ENCODE data around the gene TIMM22.

The TIMM22 gene

DNA sequence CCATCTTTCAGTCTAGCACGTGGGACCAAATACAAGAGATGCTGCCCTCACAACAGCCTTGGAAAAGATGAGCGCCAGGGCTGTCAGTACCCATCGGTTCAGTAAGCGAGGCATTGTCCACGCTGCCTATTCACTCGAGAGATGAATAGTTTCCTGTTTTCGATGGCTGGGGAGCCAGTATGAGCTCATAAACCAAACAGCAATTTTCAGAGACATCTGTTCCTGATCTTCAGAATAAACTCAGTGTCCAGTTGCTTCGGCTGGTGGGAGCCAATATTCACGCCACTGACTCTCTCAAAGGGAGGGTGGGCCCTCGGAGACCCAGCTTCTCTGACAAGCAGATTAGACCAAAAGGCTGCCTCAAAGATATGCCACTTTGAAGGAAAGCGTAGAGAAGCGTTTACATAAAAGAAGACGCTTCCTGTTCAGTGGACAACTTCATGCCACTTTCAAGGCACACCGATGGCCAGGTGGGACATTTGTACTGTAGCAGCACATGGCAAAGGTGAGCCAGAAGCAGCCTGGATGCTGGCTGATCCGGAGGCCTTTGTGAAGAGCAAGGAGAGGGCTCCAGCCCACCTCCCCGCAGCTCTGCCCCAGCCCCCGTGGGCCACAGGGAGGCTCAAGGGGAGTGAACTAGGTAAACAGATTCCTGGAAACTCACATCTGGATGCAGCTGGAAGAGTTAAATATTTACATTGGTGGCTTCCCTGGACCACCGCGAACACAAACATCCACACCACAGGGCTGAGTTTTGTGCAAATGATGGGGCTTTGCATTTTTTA, 6.0 kb downstream of the TIMM22 start:
- DNase-seq (ENCODE audit: low read depth) = no peak

DNA sequence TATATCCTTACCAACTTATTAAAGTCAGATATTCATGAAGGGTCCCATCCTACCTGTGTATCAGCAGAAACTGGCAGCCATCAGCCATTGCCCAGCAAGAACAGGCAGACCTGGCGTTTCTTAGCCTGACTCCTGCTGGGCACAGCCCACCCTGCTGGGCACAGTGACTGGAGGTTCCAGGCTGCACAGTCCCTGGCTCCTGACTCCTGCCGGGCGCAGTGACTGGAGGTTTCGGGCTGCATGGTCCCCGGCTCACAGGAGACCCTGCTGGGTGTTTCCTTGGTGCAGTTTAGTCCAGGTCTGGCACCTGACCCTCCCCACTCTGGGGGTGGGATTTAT, 6.7 kb downstream of the TIMM22 start:
- DNase-seq (ENCODE audit: low read depth) = no peak

DNA sequence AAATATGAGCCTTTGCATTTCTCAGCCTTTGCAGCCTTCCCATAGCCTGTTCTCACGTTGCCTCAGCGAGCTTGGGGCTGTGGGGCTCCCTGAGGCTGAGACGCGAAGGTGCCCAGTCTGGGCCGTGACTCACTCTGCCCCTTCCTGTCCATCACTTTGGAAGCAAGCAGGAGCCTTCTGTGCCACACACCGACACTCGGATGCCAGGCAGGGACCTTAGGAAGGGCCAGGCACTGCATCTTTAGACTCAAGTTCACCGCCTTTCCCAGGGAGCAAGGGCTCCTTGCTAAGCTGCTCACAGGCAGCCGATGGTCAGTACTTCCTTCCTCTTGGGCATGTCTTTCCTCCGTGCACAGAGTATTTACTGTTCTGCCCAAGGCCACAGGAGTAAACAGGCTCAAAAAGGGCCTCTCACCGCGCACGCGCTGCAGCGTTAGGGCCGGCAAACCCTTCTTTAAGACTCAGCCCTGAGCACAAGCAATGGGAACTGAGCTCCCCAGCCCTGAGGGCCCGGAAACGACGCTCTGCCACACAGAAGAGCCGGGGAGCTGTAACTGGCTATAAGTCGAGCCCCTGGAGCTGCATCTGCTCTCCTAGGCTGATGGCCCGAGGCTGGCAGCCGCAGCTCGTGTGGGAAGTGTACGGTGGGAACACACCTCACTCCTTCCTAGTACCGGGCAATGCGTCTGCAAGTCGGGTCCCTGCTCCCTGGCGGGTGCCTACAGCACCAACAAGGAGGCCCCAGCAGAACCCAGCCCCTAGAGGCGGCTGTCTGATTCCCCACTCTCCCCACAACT, 7.2 kb downstream of the TIMM22 start:
- no peak for DNase-seq (ENCODE audit: low read depth)

DNA sequence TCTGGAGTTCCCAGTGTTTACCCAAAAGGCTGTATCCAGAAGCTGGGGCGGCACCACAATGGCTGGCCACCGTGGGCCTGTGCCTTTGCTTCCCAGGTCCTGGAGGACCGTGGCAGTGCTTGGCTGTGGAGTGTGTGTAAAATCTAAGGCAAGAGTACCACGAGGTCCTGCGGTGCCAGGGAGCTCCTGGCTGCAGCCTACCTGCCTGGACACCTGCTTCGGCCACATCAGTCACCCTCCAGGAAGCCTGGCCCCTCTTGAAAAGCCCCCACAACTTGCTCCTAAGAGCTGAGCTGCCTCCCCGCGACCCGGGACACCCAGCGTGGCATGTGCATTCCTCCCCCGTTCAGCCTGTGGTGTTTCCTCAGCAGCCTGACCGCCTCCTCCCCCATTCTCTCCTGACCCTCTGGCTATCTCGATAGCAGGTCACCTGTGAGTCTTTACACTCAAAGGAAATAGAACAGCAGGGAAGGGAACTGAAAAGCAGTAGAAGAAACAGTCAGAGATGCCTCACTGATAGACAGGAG, 7.9 kb downstream of the TIMM22 start:
- no peak for DNase-seq (ENCODE audit: low read depth)

DNA sequence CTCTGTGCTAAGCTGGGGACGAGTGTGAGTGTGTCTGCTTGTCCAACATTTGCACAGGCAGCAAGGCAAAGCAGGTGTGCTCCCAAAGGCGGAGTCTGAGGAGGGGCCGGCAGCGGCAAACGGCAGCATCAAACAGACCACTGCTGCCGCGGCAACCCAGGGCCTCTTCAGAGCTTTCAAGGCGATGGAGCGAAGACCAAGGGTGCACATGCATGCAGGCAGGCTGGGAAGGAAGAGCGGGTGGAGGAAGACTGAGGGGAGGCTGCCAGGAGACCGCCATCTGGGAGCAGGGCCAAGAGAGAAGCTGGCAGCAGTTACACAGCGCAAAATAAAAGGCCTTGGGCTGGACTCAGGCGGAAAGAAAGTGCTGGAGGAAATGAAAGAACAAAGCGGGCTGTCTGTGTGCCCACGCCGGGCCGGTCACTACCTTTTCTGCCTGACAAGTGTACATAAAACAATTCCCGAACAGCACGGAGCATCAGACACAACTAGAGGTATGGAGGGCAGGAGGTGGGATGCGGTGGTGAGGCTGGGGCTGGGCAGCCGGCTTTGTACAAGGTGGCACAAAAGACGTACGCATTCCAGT, 8.5 kb downstream of the TIMM22 start:
- DNase-seq (ENCODE audit: low read depth) = no peak

DNA sequence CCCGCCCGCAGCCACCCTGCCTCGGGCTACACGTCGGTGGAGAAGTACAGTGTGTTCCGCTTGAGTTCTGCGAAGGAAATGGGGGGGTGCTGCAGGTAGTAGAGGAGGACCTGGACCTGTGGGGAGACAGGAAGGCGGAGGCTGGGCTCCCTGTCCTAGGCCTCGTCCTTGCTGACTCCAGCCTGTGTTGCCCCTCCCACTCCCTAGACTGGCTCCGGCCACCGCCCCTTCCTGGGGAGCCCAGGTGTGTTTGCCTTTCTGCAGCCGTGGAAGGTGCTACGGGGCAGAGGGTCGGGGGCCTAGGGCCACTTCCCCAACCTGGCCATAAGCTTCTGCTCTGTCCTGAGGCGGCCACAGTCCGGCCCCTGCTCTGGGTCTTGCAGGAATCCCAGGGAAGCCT, 9.1 kb downstream of the TIMM22 start:
- no peak for DNase-seq (ENCODE audit: low read depth)

DNA sequence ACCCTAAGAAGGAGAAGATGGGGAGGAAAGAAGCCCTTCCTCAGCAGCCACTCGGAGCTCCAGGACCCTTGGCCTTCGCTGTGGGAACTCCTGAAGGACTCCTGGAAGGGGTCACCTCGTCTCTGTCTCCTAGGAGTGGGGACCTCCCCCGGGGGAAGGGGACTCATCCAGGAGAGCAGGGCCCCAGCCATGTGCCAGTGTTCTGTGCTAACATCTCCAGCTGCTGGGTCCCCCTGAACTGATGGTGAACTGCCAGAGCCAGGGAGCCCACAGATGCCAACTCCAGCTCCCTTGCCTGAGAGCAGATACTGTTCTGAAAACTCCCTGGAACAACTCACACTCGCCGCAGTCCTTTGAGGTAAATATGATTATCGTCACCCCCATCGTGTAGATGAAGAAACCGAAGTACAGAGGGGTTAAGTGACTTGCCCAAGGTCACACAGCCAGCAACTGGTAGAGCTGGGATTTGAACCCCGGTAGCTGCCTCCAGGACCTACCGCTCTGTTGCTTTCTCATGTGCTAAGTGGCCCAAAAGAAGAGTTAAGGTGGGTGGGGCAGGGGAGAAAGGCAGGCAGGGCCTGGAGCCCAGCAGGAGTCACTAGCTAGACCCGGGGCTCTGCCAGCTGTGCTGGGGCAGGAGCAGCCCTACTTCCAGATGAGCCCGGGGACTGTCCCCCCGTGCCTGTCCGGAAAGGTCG, 10.5 kb downstream of the TIMM22 start:
- DNase-seq (ENCODE audit: low read depth) = no peak

DNA sequence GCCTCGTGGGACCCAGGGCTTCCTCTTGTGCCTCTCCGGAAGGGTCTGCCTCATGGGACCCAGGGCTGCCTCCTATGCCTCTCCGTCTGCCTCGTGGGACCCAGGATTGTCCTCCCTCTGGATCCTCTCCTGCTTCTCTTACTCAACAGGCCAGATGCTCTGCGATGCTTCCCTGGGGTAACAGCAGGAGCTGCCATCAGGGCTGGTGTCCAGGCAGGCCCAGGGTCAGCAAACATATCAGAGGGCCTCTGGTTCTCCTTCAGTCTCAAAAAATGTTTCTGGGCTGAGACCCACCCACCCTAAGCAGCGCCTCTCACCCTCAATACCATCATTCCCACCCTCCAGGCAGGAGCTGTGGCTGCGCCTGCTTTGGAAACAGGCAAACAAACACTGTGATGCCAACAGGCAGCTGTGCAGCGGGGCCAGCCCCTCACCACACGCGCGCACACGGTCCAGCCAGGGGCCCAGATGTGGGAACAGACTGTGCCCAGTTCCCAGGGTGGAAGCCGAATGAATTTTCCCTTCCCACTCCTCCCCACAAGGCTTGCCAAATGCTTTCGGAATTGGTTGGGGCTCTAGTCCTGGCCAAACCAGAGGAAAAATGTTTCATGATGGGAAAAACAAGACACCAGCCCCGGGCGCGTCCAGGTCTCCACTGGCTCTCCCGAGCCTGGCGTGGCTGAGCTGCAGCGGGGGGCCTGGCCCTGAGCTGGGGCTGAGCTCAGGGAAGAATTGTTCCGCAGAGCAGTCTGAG, 11.3 kb downstream of the TIMM22 start:
- no peak for DNase-seq (ENCODE audit: low read depth)

DNA sequence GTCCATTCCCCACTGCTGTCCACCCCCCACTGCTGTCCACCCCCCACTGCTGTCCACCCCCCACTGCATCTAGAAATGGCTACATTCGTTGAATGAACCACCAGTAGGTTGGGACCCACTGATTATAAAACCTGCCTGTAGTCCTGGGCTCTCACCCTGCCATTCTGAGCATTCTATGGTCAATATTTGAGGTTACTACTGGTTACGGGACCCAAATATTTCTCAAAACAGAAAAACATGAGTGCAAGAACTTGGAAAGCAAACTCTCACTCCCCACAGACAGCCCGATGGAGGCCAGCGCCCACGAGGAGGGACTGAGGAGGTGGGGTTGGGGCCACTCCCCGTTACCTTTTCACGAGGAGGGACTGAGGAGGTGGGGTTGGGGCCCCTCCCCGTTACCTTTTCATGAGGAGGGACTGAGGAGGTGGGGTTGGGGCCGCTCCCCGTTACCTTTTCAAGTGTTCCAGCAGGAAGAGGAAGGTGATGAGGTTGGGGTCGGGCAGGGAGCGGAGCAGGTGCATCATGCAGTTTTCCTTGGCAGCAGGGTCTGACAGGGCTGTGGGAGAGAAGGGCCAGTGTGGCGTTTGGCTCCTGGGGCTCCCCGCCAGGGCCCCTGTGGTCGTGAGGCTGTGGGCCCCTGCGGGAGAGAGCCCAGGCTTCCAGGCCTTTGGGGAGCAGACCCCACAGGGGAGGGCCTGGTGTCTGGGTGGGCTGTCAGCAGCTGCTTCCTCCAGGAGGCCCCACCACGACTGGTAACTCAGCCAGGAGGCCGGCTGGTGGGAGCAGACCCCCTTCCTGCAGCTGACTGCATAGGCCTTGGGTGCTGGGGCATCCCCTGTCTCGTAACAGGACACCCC, 12.5 kb downstream of the TIMM22 start:
- DNase-seq (ENCODE audit: low read depth) = no peak

DNA sequence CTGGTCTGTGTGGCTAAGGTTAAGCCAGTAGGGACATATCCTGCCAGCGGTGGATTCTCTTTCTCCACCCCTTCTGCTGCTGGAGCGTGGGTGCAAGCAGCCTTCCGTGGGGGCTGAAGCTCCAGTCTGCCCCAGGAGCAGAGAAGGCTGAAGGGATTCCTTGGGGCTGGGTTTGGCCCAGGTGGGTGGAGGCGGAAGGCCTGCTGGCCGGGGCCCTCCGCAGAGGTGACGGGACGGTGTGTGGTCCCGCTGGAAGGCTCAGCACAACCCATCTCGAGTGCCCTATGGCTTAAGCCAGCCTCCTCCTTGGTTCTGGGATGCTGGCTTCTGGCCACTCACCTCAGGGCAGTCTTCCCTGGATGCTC, 13.1 kb downstream of the TIMM22 start:
- no peak for DNase-seq (ENCODE audit: low read depth)

DNA sequence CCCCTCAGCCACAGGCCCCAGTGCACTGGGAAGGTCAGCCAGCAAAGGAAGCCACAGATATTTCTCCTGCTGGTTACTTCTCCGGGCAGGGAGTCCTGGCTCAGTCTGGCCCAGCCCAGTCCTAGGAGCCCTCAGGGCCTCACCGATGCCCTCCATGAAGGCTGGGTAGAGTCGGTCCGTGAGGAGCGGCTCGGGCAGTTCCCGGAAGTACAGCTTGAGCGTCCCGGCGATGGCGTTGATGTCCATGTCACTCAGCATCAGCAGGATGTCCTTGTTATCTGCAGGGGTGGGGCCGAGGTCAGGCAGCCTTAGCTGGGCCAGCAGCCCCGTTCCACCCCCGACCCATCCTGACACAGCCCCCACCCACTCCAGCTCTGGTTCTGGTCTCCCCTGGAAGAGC, 13.7 kb downstream of the TIMM22 start:
- DNase-seq (ENCODE audit: low read depth) = no peak

DNA sequence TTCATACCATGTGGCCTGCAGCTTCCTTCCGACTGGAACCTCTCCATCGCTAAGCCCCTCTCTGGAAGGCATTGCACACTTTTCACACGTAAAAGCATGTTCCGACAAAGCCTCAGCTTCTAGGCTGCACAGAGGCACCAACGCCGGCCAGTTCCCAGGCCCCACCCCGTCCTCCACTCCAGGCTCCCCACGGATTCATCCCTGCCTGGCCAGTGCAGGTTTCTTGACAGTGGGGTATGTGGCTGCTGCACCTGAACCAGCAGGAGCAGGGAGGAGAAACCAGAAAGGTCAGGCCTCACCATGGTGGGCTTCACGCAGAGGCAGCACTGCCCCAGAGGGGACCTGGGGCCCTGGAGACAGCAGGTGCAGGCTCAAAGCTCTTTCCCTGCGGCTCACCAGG, 14.2 kb downstream of the TIMM22 start:
- no peak for DNase-seq (ENCODE audit: low read depth)

DNA sequence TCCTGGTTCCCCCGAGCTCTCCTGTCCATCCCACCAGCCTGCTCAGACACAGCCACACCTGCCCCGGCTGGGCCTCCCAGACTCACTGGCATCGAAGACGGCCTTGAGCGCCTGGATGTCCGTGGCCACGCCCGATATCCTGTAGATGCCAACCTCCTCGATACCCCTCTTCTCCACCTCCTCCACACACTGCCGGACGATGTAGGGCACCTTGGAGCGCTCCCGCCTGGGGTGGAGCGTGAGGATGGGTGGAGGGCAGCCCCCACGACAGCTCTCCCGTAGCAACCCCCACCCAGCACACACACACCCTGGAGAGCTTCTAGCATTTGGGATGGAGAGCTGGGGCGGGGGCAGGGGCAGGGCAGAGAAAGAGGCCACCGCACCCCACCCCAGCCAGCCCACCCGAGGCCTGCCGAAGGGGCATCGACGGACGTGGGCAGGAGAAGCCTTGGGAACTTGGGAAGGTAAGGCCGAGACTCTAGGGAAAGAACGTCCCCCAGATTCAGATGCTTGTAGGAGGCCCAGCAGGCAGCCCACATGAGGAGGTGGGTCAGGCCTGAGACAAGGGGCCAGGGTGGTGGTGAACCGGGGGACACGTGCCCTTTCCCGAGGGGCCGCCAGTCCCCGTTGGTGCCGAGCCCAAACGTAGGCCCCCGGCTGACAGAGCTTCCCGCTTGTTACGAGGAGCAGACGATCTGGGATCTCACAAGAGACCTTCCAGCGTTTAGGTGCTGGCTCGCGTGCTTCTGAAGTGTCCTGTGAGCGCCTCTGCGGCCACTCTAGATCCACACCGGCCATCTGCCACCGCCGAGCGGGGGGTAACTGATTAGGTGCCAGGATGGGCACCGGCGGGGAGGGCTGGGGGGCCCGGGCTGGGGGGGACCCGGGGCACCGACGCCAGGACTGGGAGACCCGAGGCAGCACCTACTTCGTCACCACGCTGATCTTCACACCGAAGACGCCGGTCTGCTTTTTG, 15.1 kb downstream of the TIMM22 start:
- no peak for DNase-seq (ENCODE audit: low read depth)

DNA sequence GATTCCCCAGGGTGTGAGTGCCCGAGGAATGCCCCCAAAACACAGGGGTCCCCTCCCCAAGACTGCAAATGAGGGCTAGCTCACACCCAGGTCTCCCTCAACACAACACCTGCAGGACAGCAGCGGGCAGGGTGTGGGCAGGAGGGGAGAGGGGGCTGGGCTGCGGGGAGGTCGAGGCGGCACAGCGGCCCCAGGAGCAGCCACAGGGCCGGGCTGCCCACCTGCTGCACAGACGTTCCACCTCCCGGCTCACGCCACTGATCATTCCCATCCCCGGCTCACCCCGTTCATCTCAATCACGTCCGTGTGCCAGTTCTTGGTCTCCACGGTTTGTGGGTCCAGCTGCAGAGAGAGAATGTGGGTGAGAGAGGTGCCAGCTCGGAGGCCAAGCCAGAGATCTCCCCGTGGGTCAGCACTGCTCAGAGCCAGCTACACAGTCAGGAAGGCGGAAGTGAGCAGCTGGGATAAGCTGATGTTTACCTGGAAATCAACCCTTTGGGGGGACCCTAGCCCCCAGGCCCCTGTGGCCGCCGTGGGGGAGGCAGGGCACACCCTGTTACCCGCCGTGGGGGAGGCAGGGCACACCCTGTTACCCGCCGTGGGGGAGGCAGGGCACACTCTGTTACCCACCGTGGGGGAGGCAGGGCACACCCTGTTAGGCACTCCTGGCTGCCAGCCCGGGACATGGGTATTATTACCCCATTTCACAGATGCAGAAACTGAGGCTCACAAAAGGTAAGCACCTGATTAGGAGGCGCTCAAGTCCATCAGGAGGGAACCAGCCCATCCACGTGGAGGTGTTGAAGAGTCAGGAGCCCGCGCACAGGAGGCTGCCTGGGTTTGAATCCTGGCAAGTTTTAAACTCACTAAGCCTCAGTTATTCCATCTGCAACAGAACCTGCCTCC, 16.1 kb downstream of the TIMM22 start:
- no peak for DNase-seq (ENCODE audit: low read depth)

DNA sequence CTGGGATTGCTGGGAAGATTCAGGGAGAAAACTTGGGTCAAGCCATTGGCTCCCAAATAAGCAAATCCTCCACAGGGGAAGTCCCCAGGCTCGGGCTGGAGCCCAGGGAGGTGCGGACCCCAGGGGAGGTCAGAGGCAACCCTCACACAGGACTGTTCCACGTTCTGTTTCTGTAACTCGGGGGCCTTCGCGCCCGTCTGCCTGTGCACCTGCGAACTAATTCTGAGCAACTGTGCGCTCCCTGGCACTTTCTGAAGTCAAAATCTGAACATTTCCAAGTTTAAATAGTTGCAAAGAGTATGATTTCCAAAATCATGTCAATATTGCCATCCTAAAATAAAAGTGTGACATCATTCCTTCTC, 16.8 kb downstream of the TIMM22 start:
- no peak for DNase-seq (ENCODE audit: low read depth)

DNA sequence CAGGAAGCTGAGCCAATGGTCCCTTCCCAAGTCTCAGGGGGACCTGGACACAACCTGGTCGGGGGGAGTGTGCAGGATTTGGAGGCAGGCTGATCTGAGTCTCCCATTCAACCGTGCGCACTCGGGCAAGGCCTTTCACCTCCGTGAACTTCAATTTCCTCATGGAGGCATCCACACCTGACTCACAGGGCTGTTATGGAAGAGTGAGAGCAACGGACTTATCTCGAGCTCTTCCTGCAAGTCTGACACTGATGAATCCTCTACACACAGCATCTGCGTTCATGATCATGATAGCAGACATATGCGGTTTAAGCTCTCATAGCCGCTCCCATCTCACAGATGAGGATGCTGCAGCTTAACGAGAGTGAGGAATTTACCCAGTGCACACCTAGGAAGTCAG, 21.6 kb downstream of the TIMM22 start:
- DNase-seq (ENCODE audit: low read depth) = no peak

DNA sequence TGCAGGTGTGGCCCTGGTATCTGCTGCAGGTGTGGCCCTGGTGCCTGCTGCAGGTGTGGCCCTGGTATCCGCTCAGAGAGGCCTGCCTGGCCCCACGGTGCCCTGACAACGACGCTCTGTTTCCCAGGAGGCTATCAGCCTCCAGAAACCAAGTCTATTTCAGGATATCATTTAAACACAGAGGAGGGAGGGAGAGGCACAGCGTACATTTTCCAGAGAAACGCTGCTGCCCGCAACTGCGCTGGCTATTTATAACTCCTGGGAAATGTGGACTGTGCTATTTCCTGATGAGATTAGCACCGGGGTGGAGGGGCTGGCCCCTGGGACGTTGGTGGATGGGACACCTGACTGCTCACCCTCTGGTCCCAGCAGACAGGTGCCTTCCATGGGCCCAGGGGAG, 22.5 kb downstream of the TIMM22 start:
- no peak for DNase-seq (ENCODE audit: low read depth)

DNA sequence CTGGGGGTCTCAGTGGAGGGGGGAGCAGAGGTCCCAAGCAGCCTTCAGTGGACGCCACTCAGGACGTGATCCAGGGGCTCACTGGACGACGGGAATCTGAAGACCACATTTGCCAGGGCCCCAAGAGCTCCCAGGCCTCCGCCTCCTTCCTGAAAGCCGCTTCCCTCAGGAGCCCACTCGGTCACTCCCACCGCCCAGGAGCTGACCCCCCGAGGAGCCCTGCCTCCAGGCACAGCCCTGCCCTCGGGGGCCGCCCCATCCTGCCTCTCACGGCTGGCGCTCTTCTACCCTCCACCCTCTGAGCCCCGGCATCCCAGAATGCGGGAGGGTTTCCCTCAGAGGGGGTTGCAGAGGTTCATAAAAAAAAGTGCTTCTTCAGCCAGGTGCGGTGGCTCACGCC, 24.2 kb downstream of the TIMM22 start:
- no peak for DNase-seq (ENCODE audit: low read depth)
